Tibial artery (tissue), 4 donors: ENCODE data around the gene MRPL4.
A peak's percentile ranks its signal among the peaks of the same experiment; 100 is the strongest.

Experiments
- DNase-seq, 2 donors: peaks; one replicate each; pipeline ENCODE4 v3.0.0-alpha.2; 2019
- H3K27ac ChIP-seq, 2 donors: fragments of 200-600 bp; sonication (generic) in 1 of 2; 1 replicate in 1 of 2; 2 replicates in 1 of 2; pipeline ENCODE4 v1.5.1; 2018 to 2019; ENCODE audit warnings: mild to moderate bottlenecking in 1 of 2
- H3K27me3 ChIP-seq, 2 donors: fragments of 200-600 bp; sonication (generic) in 1 of 2; one replicate each; pipeline versions ENCODE4 v1.5.1 to v1.6.0; 2016 to 2019
- H3K36me3 ChIP-seq, 3 donors: fragments of 200-600 bp; sonication (generic) in 2 of 3; one replicate each; pipeline ENCODE4 v1.5.1; 2016 to 2019; ENCODE audit warnings: mild to moderate bottlenecking in 2 of 3
- H3K4me1 ChIP-seq, 4 donors: fragments of 200-600 bp; sonication (generic) in 2 of 4; 1 replicate in 3 of 4; 2 replicates in 1 of 4; pipeline ENCODE4 v1.5.1; 2016 to 2019
- H3K4me3 ChIP-seq, 2 donors: fragments of 200-600 bp; sonication (generic) in 1 of 2; 1 replicate in 1 of 2; 2 replicates in 1 of 2; pipeline ENCODE4 v1.5.1; 2018 to 2019; ENCODE audit warnings: mild to moderate bottlenecking in 2 of 2
- H3K9me3 ChIP-seq, 3 donors: fragments of 200-600 bp; sonication (generic) in 1 of 3; one replicate each; pipeline ENCODE4 v1.5.1; 2016 to 2019
- CTCF ChIP-seq, 2 experiments: fragments of 200-600 bp in 1 of 2; fragments of 450-650 bp in 1 of 2; IDR thresholded peaks; one replicate each; pipeline ENCODE4 v1.5.1; 2017 to 2019; ENCODE audit warnings: antibody characterized with exemption in 2 of 2, mild to moderate bottlenecking in 1 of 2, moderate library complexity in 1 of 2
- intact Hi-C: fragments of 100-400 bp; cut with DNase I; formaldehyde crosslinking; loops from one replicate; pipeline ENCODE4 v1.15.0; 2023; ENCODE audit warnings: low total_unique reads

The MRPL4 gene

GRCh38 chr19:10284065-10284959, 32.3 kb downstream of the MRPL4 start:
- Histone ChIP-seq H3K4me3 (no peak overlapping the region), H3K27me3 (peaks cover 5 to 51% of the 10 kb centered on the region in 2 donors), H3K36me3 (peaks cover 0 to 23% (median 21%) of the 10 kb centered on the region in 3 donors), H3K4me1 (peaks cover 0 to 23% (median 18%) of the 10 kb centered on the region in 4 donors), H3K27ac (no peak overlapping the region), H3K9me3 (no peaks in the 10 kb centered on the region)
- intact Hi-C loops: no loop called here
- TF ChIP-seq CTCF (IDR thresholded peaks at IDR 0.05): no peak
- no peak for DNase-seq

GRCh38 chr19:10284960-10285278, 32.9 kb downstream of the MRPL4 start:
- intact Hi-C loops: no loop called here
- Histone ChIP-seq H3K4me3 (no peak overlapping the region), H3K9me3 (no peaks in the 10 kb centered on the region), H3K4me1 (peaks cover 0 to 29% (median 24%) of the 10 kb centered on the region in 4 donors), H3K27ac (no peak overlapping the region), H3K27me3 (peaks cover 6 to 55% of the 10 kb centered on the region in 2 donors), H3K36me3 (peaks cover 0 to 23% (median 21%) of the 10 kb centered on the region in 3 donors)
- no peak for DNase-seq
- no peak for TF ChIP-seq CTCF (IDR thresholded peaks at IDR 0.05)

GRCh38 chr19:10285393-10285792, 33.4 kb downstream of the MRPL4 start:
- no peak for TF ChIP-seq CTCF (IDR thresholded peaks at IDR 0.05)
- H3K27me3 ChIP-seq: peaks cover 6 to 60% of the 10 kb centered on the region in 2 donors
- DNase-seq: no peak
- H3K4me3 ChIP-seq: no peak overlapping the region
- H3K36me3 ChIP-seq: peaks cover 0 to 23% (median 21%) of the 10 kb centered on the region in 3 donors
- peaks cover 0 to 34% (median 29%) of the 10 kb centered on the region in 4 donors for H3K4me1 ChIP-seq
- H3K9me3 ChIP-seq: no peaks in the 10 kb centered on the region
- no peak overlapping the region for H3K27ac ChIP-seq
- intact Hi-C loops: no loop called here

GRCh38 chr19:10286803-10287737, 35.1 kb downstream of the MRPL4 start, which contains the start of gene ICAM4:
TSS of gene ICAM4 (plus strand) at chr19:10286955. CDS start at chr19:10287013, 58 bp downstream.
- Histone ChIP-seq H3K9me3 (no peaks in the 10 kb centered on the region), H3K4me1 (peaks cover 0 to 50% (median 46%) of the 10 kb centered on the region in 4 donors), H3K4me3 (peak within 1 kb of the TSS in 1 of 2 donors; percentile 27), H3K27ac (no peak within 1 kb of the TSS), H3K27me3 (peaks cover 6 to 77% of the 10 kb centered on the region in 2 donors), H3K36me3 (peaks cover 0 to 23% (median 21%) of the 10 kb centered on the region in 3 donors)
- intact Hi-C loops: no loop called here
- DNase-seq: peak in 1 of 2 donors; percentile 54
- no peak for TF ChIP-seq CTCF (IDR thresholded peaks at IDR 0.05)

GRCh38 chr19:10288662-10289166, 36.7 kb downstream of the MRPL4 start:
- Histone ChIP-seq H3K36me3 (peaks cover 0 to 22% (median 19%) of the 10 kb centered on the region in 3 donors), H3K27me3 (peaks cover 6 to 91% of the 10 kb centered on the region in 2 donors), H3K4me1 (peaks cover 0 to 64% (median 55%) of the 10 kb centered on the region in 4 donors), H3K27ac (no peak overlapping the region), H3K4me3 (peak overlapping the region in 1 of 2 donors; percentile 40), H3K9me3 (no peaks in the 10 kb centered on the region)
- DNase-seq: no peak
- no peak for TF ChIP-seq CTCF (IDR thresholded peaks at IDR 0.05)
- intact Hi-C loops: no loop called here
